Activated CD4-positive, alpha-beta T cell treated with anti-CD3 and anti-CD28 coated beads, Interleukin-2, amount 10 ng/mL, durations not matched to agents 7 days and 5 days (primary cell): ENCODE results near the gene DCC. TPM values are rescaled to one million over a fixed set of nuclear protein-coding genes. Genes with fewer than 3 reads are reported as not detected.
"Not testable (repeated sequence)": the region's sequence is repeated elsewhere in the genome, so short reads cannot be mapped to it uniquely, and the experiment has no call there.

Experiments
- CTCF ChIA-PET: fragments of 350-600 bp; sonication (Branson Sonifier 250); formaldehyde crosslinking; loops from one replicate; lab custom pipeline; 2021; ENCODE audit warnings: antibody characterized with exemption; lab: Charles Lee
- POLR2A ChIA-PET: fragments of 350-600 bp; sonication (Branson Sonifier 250); formaldehyde crosslinking; loops from one replicate; lab custom pipeline; 2021; ENCODE audit warnings: antibody characterized with exemption; lab: Charles Lee
- DNase-seq: peaks from one replicate; pipeline ENCODE4 v3.0.0-alpha.2; 2020
- H3K27ac Mint-ChIP-seq: one replicate; pipeline ENCODE4 v1.8.0; 2021; ENCODE audit warnings: mild to moderate bottlenecking, moderate library complexity, mixed read lengths
- H3K27me3 Mint-ChIP-seq: one replicate; pipeline ENCODE4 v1.8.0; 2021; ENCODE audit warnings: mixed read lengths
- H3K36me3 Mint-ChIP-seq: one replicate; pipeline ENCODE4 v1.8.0; 2021; ENCODE audit warnings: low read depth, mixed read lengths
- H3K4me1 Mint-ChIP-seq: one replicate; pipeline ENCODE4 v1.8.0; 2021; ENCODE audit warnings: mixed read lengths
- H3K4me3 Mint-ChIP-seq: one replicate; pipeline ENCODE4 v1.8.0; 2021; ENCODE audit warnings: mild to moderate bottlenecking, moderate library complexity, mixed read lengths
- H3K9me3 Mint-ChIP-seq: one replicate; pipeline ENCODE4 v1.8.0; 2021; ENCODE audit warnings: mixed read lengths
- total RNA-seq, 2 experiments: library from RNA; stranded (reverse); gene quantifications; one replicate each; pipeline ENCODE4 v1.2.3, GENCODE V29; 2021

The DCC gene
- total RNA-seq, 2 experiments from 2014 or later, result not detected

DNA sequence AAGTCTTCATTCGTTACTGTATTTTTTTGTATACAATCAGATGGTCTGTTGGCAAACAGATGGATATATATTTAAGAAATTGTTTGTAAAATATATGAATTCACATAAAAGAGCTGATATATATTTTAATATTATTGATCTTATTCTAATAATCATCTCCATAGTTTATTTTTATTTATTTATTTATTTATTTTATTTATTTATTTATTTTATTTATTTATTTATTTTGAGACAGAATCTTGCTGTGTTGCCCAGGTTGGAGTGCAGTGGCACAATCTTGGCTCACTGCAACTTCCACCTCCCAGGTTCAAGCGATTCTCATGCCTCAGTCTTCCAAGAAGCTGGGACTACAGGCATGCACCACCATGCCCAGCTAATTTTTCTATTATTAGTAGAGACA, 1128.2 kb downstream of the DCC start:
- H3K27ac Mint-ChIP-seq, DNase-seq, POLR2A ChIA-PET, H3K36me3 Mint-ChIP-seq, CTCF ChIA-PET, H3K4me1 Mint-ChIP-seq, H3K9me3 Mint-ChIP-seq, H3K27me3 Mint-ChIP-seq, H3K4me3 Mint-ChIP-seq: not testable (repeated sequence)

DNA sequence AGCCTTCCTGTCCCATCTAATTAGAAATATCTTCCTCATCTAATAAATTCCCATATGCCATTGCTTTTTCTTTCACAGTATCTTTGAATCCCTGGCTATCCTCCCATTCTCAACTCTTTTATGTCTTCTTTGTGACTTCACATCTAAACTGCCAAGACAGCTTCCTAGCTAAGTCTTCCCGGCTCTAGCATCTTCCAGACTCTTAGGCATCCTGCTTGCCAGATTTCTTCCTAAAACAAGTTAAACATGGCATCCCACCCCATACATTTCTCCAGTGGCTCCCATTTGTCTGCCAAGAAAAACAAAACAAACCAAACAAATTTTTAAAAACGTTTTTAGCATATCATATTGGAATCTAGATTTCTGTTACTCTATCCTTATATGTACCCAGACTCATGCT, 1132.5 kb downstream of the DCC start:
- Mint-ChIP-seq H3K4me1 (no peaks in the 10 kb centered on the region), H3K27me3 (no peaks in the 10 kb centered on the region), H3K27ac (no peak overlapping the region), H3K4me3 (no peak overlapping the region), H3K9me3 (peaks cover 7% of the 10 kb centered on the region), H3K36me3 (no peaks in the 10 kb centered on the region)
- no peak for DNase-seq
- POLR2A ChIA-PET, result no interaction called here
- CTCF ChIA-PET, result no interaction called here

DNA sequence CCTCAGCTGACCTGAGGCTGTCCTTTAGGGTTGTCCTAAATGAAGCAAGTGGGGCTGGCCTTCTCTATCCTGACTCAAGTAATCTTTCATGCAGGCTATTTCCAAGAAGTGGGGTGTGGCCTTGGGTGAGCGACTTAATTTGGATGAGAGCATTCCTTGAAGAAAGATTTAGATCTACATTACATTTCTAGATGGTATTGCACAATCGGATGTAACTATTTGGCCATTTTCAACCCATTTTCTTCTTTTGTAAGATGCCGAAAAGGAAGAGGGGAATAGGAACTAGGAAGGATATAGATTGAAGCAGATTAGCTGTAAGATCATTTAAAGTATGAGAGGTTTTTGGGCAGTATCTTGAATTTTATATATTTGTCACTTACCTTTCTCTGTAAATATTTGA, 1138.2 kb downstream of the DCC start:
- Mint-ChIP-seq H3K36me3 (no peaks in the 10 kb centered on the region), H3K9me3 (peaks cover 4% of the 10 kb centered on the region), H3K4me3 (no peak overlapping the region), H3K27ac (no peak overlapping the region), H3K4me1 (no peaks in the 10 kb centered on the region), H3K27me3 (no peaks in the 10 kb centered on the region)
- ChIA-PET POLR2A (no interaction called here), CTCF (no interaction called here)
- no peak for DNase-seq

DNA sequence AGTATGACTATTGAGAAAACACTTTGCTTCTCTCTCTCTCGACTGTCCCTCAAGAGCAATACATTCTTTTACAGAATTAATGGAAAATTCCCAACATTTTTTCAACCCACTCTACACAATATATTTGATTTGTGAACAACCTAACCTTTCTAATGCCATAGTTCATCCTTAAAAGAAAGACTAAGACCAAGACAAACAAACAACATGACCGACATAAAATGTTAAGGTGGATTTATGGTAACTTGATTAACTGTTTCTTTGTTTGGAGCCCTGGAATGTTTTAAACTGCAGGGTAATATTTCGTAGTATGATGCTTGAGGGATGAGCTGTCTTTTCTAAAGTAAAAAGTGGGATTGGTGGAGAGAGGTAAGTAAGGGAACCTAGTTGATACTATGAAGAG, 1146.3 kb downstream of the DCC start:
- no peak overlapping the region for H3K27ac Mint-ChIP-seq
- no peak overlapping the region for H3K4me3 Mint-ChIP-seq
- H3K27me3 Mint-ChIP-seq, result no peaks in the 10 kb centered on the region
- ChIA-PET CTCF (no interaction called here), POLR2A (no interaction called here)
- no peaks in the 10 kb centered on the region for H3K9me3 Mint-ChIP-seq
- H3K4me1 Mint-ChIP-seq, result no peaks in the 10 kb centered on the region
- DNase-seq, result no peak
- H3K36me3 Mint-ChIP-seq, result no peaks in the 10 kb centered on the region

DNA sequence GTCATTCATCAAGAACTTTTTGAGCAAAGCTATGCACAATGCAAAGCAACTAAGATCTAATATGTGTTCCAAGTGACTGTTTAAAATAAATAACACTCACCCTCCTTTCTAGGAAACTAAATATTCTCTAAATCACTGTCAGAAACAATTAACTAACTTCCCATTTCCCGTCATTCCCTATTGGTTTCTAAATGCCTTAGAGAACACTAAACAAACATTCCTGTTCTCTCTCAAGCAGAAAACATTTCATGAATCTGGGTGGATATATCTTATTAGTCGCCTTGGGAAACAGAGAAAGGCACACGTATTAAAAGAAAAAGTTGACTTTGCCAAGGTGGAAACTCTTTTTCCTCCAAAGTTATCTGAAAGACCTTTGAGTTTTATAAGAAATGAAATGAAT, 1149.3 kb downstream of the DCC start:
- ChIA-PET POLR2A (no interaction called here), CTCF (no interaction called here)
- no peak overlapping the region for H3K27ac Mint-ChIP-seq
- H3K27me3 Mint-ChIP-seq, result no peaks in the 10 kb centered on the region
- DNase-seq, result no peak
- no peaks in the 10 kb centered on the region for H3K9me3 Mint-ChIP-seq
- H3K4me1 Mint-ChIP-seq, result no peaks in the 10 kb centered on the region
- H3K4me3 Mint-ChIP-seq, result no peak overlapping the region
- H3K36me3 Mint-ChIP-seq, result no peaks in the 10 kb centered on the region

DNA sequence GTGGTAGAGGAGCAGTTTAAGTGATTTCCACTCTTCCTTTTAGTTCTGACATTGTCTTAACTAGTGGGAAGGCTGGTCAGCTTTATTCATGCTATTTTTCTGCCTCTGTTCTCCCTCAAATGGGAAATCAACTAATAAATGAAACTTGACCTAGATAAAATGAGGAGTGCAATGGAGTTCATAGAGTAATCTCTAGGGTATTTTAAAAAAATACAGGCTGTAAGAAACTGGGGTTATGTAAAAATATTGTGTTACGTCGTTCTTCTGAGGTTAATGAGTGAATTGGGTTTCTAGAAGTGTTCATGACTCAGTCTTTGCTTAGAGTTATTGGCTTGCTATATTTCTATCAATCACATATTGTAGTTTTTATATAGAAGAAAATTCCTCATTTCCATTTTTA, 1150.0 kb downstream of the DCC start:
- CTCF ChIA-PET, result no interaction called here
- Mint-ChIP-seq H3K36me3 (no peaks in the 10 kb centered on the region), H3K27ac (no peak overlapping the region), H3K4me1 (no peaks in the 10 kb centered on the region), H3K9me3 (no peaks in the 10 kb centered on the region), H3K27me3 (no peaks in the 10 kb centered on the region), H3K4me3 (no peak overlapping the region)
- POLR2A ChIA-PET, result no interaction called here
- DNase-seq, result no peak

DNA sequence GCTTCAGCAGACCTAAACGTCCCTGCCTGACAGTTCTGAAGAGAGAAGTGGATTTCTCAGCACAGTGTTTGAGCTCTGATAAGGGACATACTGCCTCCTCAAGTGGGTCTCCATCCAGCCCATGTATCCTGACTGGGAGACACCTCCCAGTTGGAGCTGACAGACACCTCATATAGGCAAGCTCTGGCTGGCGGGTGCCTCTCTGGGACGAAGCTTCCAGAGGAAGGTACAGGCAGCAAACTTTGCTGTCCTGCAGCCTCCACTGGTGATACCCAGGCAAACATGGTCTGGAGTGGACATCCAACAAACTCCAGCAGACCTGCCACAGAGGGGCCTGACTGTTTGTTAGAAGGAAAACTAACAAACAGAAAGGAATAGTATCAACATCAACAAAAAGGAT, 1156.0 kb downstream of the DCC start:
- no peaks in the 10 kb centered on the region for H3K27me3 Mint-ChIP-seq
- ChIA-PET CTCF (no interaction called here), POLR2A (interaction anchor here (0.6 kb wide), 1 partner anchor 603 kb away, joined by 3 read pairs; no protein-coding TSS in a partner anchor)
- no peak for DNase-seq
- no peaks in the 10 kb centered on the region for H3K36me3 Mint-ChIP-seq
- H3K4me3 Mint-ChIP-seq, result no peak overlapping the region
- H3K9me3 Mint-ChIP-seq, result no peaks in the 10 kb centered on the region
- no peaks in the 10 kb centered on the region for H3K4me1 Mint-ChIP-seq
- H3K27ac Mint-ChIP-seq, result no peak overlapping the region

DNA sequence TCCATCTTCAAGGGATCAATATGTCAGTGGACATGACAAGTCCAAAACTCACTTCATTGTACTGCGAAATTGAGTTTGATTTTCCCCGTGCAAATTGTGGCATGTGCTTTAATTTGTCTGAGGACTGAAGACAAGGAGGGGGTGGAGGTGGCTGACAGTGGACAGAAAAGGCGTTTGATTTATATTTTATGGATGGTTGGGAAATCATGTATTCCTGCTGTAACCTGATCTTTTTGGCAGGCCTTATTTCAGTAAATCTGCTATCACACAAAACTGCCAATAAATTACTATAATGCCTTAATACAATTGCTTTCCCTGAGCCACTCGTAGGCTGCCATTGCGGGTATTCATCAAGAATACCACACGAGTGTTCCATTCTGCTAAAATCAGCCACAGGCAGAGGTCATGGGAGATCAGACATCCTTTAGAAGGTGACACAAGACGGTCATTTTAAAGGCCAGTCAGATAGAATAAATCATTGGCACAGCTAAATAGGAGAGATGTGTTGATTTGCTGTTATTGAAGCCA, 1164.0 kb downstream of the DCC start:
- Mint-ChIP-seq H3K4me3 (no peak overlapping the region), H3K36me3 (no peaks in the 10 kb centered on the region), H3K27ac (no peak overlapping the region), H3K27me3 (no peaks in the 10 kb centered on the region), H3K9me3 (no peaks in the 10 kb centered on the region), H3K4me1 (no peaks in the 10 kb centered on the region)
- no peak for DNase-seq
- CTCF ChIA-PET, result no interaction called here
- POLR2A ChIA-PET, result no interaction called here

DNA sequence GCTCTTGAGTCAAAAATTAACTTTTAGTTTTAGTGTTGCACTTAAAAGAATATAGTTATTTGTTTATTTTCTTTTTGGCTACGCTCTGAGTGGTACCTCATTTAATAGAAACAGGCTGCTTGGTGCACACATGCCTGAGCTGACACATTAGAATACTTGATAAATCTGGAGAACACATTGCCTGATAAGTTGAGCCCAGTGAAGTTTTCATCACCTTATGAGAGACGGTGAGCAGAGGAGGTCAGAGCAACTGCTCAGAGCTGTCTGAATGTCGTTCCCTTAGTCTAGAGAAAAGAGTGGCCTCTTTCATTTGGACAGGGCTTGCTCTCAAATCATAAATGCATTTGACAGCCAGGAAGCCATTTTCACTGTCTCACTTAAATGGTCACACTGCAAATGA, 1168.5 kb downstream of the DCC start:
- no peaks in the 10 kb centered on the region for H3K36me3 Mint-ChIP-seq
- no peak overlapping the region for H3K4me3 Mint-ChIP-seq
- no peak overlapping the region for H3K27ac Mint-ChIP-seq
- H3K9me3 Mint-ChIP-seq, result no peaks in the 10 kb centered on the region
- no peaks in the 10 kb centered on the region for H3K27me3 Mint-ChIP-seq
- POLR2A ChIA-PET, result no interaction called here
- CTCF ChIA-PET, result no interaction called here
- no peak for DNase-seq
- H3K4me1 Mint-ChIP-seq, result no peaks in the 10 kb centered on the region

DNA sequence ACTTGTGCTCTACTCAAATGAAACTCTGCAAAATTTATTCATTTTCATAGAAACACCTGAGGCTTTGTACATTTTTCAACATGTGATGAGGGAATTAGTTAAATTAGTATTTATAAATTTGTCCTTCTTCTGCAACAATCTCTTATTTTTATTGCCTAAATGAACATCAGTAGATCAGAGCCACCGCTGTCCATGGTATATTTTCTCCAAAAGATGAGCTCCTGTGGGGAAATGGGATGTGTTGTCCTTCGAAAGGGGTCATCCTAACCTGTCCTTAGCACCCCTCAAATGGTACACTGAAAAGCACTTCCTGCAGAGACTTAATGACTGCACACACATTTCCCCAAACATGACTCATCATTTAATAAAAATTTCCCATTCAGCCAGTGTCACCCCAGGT, 1169.9 kb downstream of the DCC start:
- POLR2A ChIA-PET, result no interaction called here
- Mint-ChIP-seq H3K4me1 (no peaks in the 10 kb centered on the region), H3K36me3 (no peaks in the 10 kb centered on the region)

DNA sequence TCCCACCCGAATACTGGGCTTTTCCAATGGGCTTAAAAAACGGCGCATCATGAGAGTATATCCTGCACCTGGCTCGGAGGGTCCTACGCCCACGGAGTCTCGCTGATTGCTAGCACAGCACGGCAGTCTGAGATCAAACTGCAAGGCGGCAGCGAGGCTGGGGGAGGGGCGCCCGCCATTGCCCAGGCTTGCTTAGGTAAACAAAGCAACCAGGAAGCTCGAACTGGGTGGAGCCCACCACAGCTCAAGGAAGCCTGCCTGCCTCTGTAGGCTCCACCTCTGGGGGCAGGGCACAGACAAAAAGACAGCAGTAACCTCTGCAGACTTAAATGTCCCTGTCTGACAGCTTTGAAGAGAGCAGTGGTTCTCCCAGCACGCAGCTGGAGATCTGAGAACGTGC, 1171.7 kb downstream of the DCC start:
- H3K4me1 Mint-ChIP-seq, H3K27ac Mint-ChIP-seq, H3K9me3 Mint-ChIP-seq, CTCF ChIA-PET, POLR2A ChIA-PET, H3K36me3 Mint-ChIP-seq, H3K27me3 Mint-ChIP-seq, H3K4me3 Mint-ChIP-seq, DNase-seq: not testable (repeated sequence)

More for the DNA sequence above, 1169.9 kb downstream of the DCC start:
- DNase-seq, result no peak
- no peaks in the 10 kb centered on the region for H3K27me3 Mint-ChIP-seq
- CTCF ChIA-PET, result interaction anchor here (1.2 kb wide), 1 partner anchor 11 kb away, joined by 3 read pairs; no protein-coding TSS in a partner anchor
- no peaks in the 10 kb centered on the region for H3K9me3 Mint-ChIP-seq
- no peak overlapping the region for H3K27ac Mint-ChIP-seq
- H3K4me3 Mint-ChIP-seq, result no peak overlapping the region

DNA sequence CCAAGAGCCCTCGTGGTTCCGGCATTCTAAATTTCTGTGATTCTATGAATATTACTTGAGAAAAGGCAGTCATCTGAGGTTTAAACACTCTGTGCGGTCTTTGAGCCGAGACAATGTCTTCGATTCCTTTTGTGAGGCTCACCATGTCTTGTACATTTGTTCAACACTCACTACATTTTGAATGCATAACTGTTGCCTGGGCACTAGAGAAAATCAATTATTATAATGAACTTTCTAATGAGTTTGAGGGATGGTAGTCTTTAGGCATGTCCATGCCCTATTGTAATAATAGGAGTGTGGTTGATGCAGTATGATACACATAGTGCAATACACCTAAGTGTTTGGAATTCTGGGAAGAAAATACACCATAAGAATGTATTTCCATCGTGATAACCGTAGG, 1181.1 kb downstream of the DCC start:
- Mint-ChIP-seq H3K36me3 (no peaks in the 10 kb centered on the region), H3K9me3 (no peaks in the 10 kb centered on the region), H3K27me3 (no peaks in the 10 kb centered on the region), H3K4me1 (no peaks in the 10 kb centered on the region), H3K27ac (no peak overlapping the region), H3K4me3 (no peak overlapping the region)
- DNase-seq, result no peak
- ChIA-PET POLR2A (no interaction called here), CTCF (interaction anchor here (1.0 kb wide), 1 partner anchor 11 kb away, joined by 3 read pairs; no protein-coding TSS in a partner anchor)

DNA sequence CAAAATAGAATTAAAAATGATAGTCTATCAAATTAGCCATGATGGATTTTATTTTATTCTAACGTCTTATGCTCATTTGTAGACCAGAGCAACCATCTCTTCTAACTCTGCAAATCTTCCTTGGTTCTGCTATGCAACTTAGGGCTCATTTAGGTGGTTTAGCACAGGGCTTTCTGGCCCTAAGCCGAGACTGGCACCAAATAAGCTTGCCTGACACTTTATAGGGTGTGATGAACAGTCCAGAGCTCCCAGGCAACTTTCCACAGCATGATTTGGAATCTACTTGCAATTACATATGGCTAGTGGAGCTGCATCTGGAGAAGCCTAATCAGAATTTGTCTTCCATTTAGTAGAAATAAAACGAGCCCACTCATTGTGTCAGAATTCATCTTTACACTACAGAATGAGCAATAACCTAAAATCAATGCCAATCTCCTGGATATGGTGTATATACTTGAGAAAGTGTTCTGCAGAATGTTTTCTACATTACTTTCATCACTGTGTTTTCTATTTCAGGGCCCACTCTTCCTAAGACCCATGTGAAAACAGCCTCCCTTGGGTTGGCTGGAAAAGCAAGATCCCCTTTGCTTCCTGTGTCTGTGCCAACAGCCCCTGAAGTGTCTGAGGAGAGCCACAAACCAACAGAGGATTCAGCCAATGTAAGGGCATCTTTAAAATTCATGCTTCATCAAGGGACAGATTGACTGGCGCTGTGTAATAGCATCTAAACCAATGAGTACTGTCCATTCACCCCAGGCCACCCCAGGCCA, 1186.3 kb downstream of the DCC start:
- Mint-ChIP-seq H3K4me3 (no peak overlapping the region), H3K4me1 (no peaks in the 10 kb centered on the region), H3K27me3 (no peaks in the 10 kb centered on the region), H3K36me3 (no peaks in the 10 kb centered on the region), H3K27ac (no peak overlapping the region), H3K9me3 (no peaks in the 10 kb centered on the region)
- CTCF ChIA-PET, result no interaction called here
- no peak for DNase-seq
- POLR2A ChIA-PET, result no interaction called here

DNA sequence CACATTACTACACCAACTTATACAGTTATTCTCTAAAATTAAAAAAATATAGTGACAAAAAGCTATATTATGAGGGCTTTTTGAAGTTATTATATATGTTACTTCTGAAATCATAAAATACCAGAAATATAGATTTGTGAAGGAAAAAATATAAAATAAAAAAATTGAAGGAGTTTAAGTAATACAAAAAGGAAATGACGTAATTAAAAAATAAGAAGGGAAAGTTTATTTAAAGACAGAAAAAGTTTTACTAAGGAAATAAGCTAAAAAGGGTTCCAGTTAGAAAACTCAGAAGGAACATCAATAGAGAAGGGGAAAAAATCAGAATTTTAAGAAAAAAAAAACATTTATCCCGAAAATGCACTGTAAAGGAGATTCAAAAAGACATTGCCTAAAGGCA, 1187.4 kb downstream of the DCC start:
- no peaks in the 10 kb centered on the region for H3K36me3 Mint-ChIP-seq
- POLR2A ChIA-PET, result no interaction called here
- no peaks in the 10 kb centered on the region for H3K27me3 Mint-ChIP-seq
- H3K9me3 Mint-ChIP-seq, result no peaks in the 10 kb centered on the region
- no peak overlapping the region for H3K27ac Mint-ChIP-seq
- H3K4me1 Mint-ChIP-seq, result no peaks in the 10 kb centered on the region
- CTCF ChIA-PET, result no interaction called here
- DNase-seq, result no peak
- no peak overlapping the region for H3K4me3 Mint-ChIP-seq
